H9 (cell line): ENCODE data around the gene CCDC116. TPM values are rescaled to one million over a fixed set of nuclear protein-coding genes. Genes with fewer than 3 reads are reported as not detected.

ENCODE experiments used
- DNase-seq: peaks from one replicate; pipeline ENCODE4 v3.0.0-alpha.2; 2017
- H2AFZ ChIP-seq: one replicate; pipeline ENCODE4 v1.6.1; 2013; ENCODE audit warnings: mild to moderate bottlenecking, low read length, control low read depth, moderate library complexity
- H2AK5ac ChIP-seq: 2 replicates; pipeline ENCODE4 v1.6.1; 2013; ENCODE audit warnings: low read length, control low read depth, mixed read lengths; ENCODE audit not compliant: insufficient read length
- H2BK120ac ChIP-seq: one replicate; pipeline ENCODE4 v1.6.1; 2013; ENCODE audit warnings: low read depth, mild to moderate bottlenecking, low read length, control low read depth, inconsistent platforms; ENCODE audit not compliant: poor library complexity, severe bottlenecking
- H2BK12ac ChIP-seq: 2 replicates; pipeline ENCODE4 v1.6.1; 2013; ENCODE audit warnings: low read length, control low read depth, mixed read lengths, low read depth; ENCODE audit not compliant: insufficient read length
- H2BK15ac ChIP-seq: 2 replicates; pipeline ENCODE4 v1.6.1; 2013; ENCODE audit warnings: low read depth, low read length, control low read depth
- H2BK20ac ChIP-seq: one replicate; pipeline ENCODE4 v1.6.1; 2013; ENCODE audit warnings: low read depth, mild to moderate bottlenecking, low read length, control low read depth, inconsistent platforms; ENCODE audit not compliant: poor library complexity, severe bottlenecking
- H2BK5ac ChIP-seq: 2 replicates; pipeline ENCODE4 v1.6.1; 2013; ENCODE audit warnings: low read length, control low read depth, mixed read lengths; ENCODE audit not compliant: insufficient read length
- H3K14ac ChIP-seq: 2 replicates; pipeline ENCODE4 v1.6.1; 2013; ENCODE audit warnings: low read length, control low read depth; ENCODE audit not compliant: insufficient read depth
- H3K18ac ChIP-seq: 2 replicates; pipeline ENCODE4 v1.6.1; 2013; ENCODE audit warnings: low read depth, mild to moderate bottlenecking, mixed read lengths, low read length, control low read depth; ENCODE audit not compliant: insufficient read length
- H3K23ac ChIP-seq: 2 replicates; pipeline ENCODE4 v1.6.1; 2013; ENCODE audit warnings: low read length, control low read depth, mixed read lengths, low read depth; ENCODE audit not compliant: insufficient read length
- H3K23me2 ChIP-seq: 2 replicates; pipeline ENCODE4 v1.6.1; 2013; ENCODE audit warnings: low read depth, mild to moderate bottlenecking, mixed read lengths, low read length, control low read depth; ENCODE audit not compliant: insufficient read length, poor library complexity, severe bottlenecking
- H3K27ac ChIP-seq: 2 replicates; pipeline ENCODE4 v1.5.1; 2013; ENCODE audit warnings: low read length, control low read depth, mixed read lengths, low read depth; ENCODE audit not compliant: insufficient read length
- H3K27me3 ChIP-seq: 2 replicates; pipeline ENCODE4 v1.6.1; 2013; ENCODE audit warnings: low read length, control low read depth, inconsistent platforms; ENCODE audit not compliant: insufficient read depth
- H3K4ac ChIP-seq: 2 replicates; pipeline ENCODE4 v1.6.1; 2013; ENCODE audit warnings: low read depth, mild to moderate bottlenecking, control low read depth, inconsistent platforms, low read length, moderate library complexity
- H3K4me1 ChIP-seq: 2 replicates; pipeline ENCODE4 v1.6.1; 2013; ENCODE audit warnings: low read length, control low read depth, inconsistent platforms; ENCODE audit not compliant: insufficient read depth
- H3K4me2 ChIP-seq: 2 replicates; pipeline ENCODE4 v1.6.1; 2013; ENCODE audit warnings: low read length, control low read depth, mixed read lengths; ENCODE audit not compliant: insufficient read length, insufficient read depth
- H3K56ac ChIP-seq: 2 replicates; pipeline ENCODE4 v1.6.1; 2013; ENCODE audit warnings: low read depth, mild to moderate bottlenecking, mixed read lengths, low read length, control low read depth; ENCODE audit not compliant: insufficient read length
- H3K79me1 ChIP-seq: 2 replicates; pipeline ENCODE4 v1.6.1; 2013; ENCODE audit warnings: low read depth, mild to moderate bottlenecking, moderate library complexity, low read length, control low read depth, inconsistent platforms; ENCODE audit not compliant: insufficient read depth, poor library complexity, severe bottlenecking
- H3K79me2 ChIP-seq: 2 replicates; pipeline ENCODE4 v1.6.1; 2013; ENCODE audit warnings: low read length, control low read depth, inconsistent platforms; ENCODE audit not compliant: insufficient read depth
- H3K9ac ChIP-seq: 2 replicates; pipeline ENCODE4 v1.6.1; 2013; ENCODE audit warnings: low read length, control low read depth, mixed read lengths; ENCODE audit not compliant: insufficient read length; ENCODE audit errors: extremely low read depth
- H3K9me3 ChIP-seq: one replicate; pipeline ENCODE4 v1.6.1; 2013; ENCODE audit warnings: low read depth, low read length, inconsistent platforms; ENCODE audit not compliant: control insufficient read depth
- H3T11ph ChIP-seq: one replicate; pipeline ENCODE4 v1.6.1; 2013; ENCODE audit warnings: mild to moderate bottlenecking, low read length, control low read depth, inconsistent platforms
- H4K20me1 ChIP-seq: one replicate; pipeline ENCODE4 v1.6.1; 2013; ENCODE audit not compliant: control insufficient read depth, insufficient read length, insufficient read depth
- H4K5ac ChIP-seq: 2 replicates; pipeline ENCODE4 v1.6.1; 2013; ENCODE audit warnings: low read depth, mild to moderate bottlenecking, mixed read lengths, low read length, control low read depth; ENCODE audit not compliant: insufficient read length
- H4K8ac ChIP-seq: replicated peaks from 2 replicates; pipeline ENCODE4 v1.6.1; 2013; ENCODE audit warnings: low read length, control low read depth, mixed read lengths, low read depth; ENCODE audit not compliant: insufficient read length
- H4K91ac ChIP-seq: 2 replicates; pipeline ENCODE4 v1.6.1; 2013; ENCODE audit warnings: low read depth, mild to moderate bottlenecking, moderate library complexity, mixed read lengths, low read length, control low read depth; ENCODE audit not compliant: insufficient read length
- H3K27ac Mint-ChIP-seq, 3 experiments: 2 replicates in 2 of 3; 3 replicates in 1 of 3; pipeline ENCODE4 v1.8.0; 2020 to 2021; ENCODE audit warnings: mixed read lengths in 3 of 3, mild to moderate bottlenecking in 1 of 3, moderate library complexity in 1 of 3
- H3K27me3 Mint-ChIP-seq: 2 replicates; pipeline ENCODE4 v1.8.0; 2021; ENCODE audit warnings: low read depth, mild to moderate bottlenecking, moderate library complexity, mixed read lengths
- H3K36me3 Mint-ChIP-seq, 3 experiments: 2 replicates in 2 of 3; 3 replicates in 1 of 3; pipeline ENCODE4 v1.8.0; 2020 to 2021; ENCODE audit warnings: low read depth in 3 of 3, mixed read lengths in 3 of 3; ENCODE audit not compliant: insufficient read depth in 1 of 3
- H3K4me1 Mint-ChIP-seq, 2 experiments: 2 replicates each; pipeline ENCODE4 v1.8.0; 2020; ENCODE audit warnings: mixed read lengths in 2 of 2
- H3K4me3 Mint-ChIP-seq, 2 experiments: 2 replicates in 1 of 2; 3 replicates in 1 of 2; pipeline ENCODE4 v1.8.0; 2020 to 2021; ENCODE audit warnings: mild to moderate bottlenecking in 2 of 2, mixed read lengths in 2 of 2, moderate library complexity in 1 of 2
- H3K9me3 Mint-ChIP-seq, 2 experiments: 2 replicates in 1 of 2; 3 replicates in 1 of 2; pipeline ENCODE4 v1.8.0; 2020; ENCODE audit warnings: mild to moderate bottlenecking in 2 of 2, mixed read lengths in 2 of 2, moderate library complexity in 1 of 2
- CTCF ChIP-seq: fragments of 200-600 bp; sonication (generic); conservative IDR thresholded peaks from 3 replicates; pipeline ENCODE4 v1.8.0; 2021; ENCODE audit warnings: antibody characterized with exemption, mild to moderate bottlenecking
- WGBS: extraction: QIAGEN DNeasy Blood & Tissue Kit; methylation state at CpG from one replicate; pipeline ENCODE4 v1.1.7; 2013; ENCODE audit warnings: missing lambda C conversion rate, low lambda C conversion rate, mixed read lengths; ENCODE audit not compliant: insufficient read length; ENCODE audit errors: extremely low coverage; 5-methylcytosine and 5-hydroxymethylcytosine counted together
- total RNA-seq: library from RNA; stranded (reverse); gene quantifications from 2 replicates; pipeline ENCODE4 v1.2.1, GENCODE V29; 2021

CCDC116 gene
- total RNA-seq, 1 experiment from 2014 or later, result 0.63 TPM

- H3K9me3 ChIP-seq, result no peaks in the 10 kb centered on the region
- no peak overlapping the region for H3K4me2 ChIP-seq
- H3K79me2 ChIP-seq, result peaks cover 48% of the 10 kb centered on the region; the same call in 1 of the 2 replicates
- H2BK120ac ChIP-seq, result no peak overlapping the region
- H3K9me3 Mint-ChIP-seq, result no peaks in the 10 kb centered on the region
- H3K18ac ChIP-seq, result no peak overlapping the region
- no peak overlapping the region for H3K14ac ChIP-seq
- H3K23ac ChIP-seq, result no peak overlapping the region
- H2BK5ac ChIP-seq, result no peak overlapping the region
- H2BK12ac ChIP-seq, result no peak overlapping the region
- H3K79me1 ChIP-seq, result peaks cover 11% of the 10 kb centered on the region
- peaks cover 34 to 48% (median 44%) of the 10 kb centered on the region in 3 experiments; a peak in 6 of 7 replicates for H3K36me3 Mint-ChIP-seq
- H3K27me3 Mint-ChIP-seq, result no peaks in the 10 kb centered on the region
- H3K27me3 ChIP-seq, result no peaks in the 10 kb centered on the region
- no peak overlapping the region for H3K9ac ChIP-seq
- H2AK5ac ChIP-seq, result no peak overlapping the region
- peaks cover 20 to 22% of the 10 kb centered on the region in 2 experiments for H3K4me1 Mint-ChIP-seq
- H3K23me2 ChIP-seq, result no peaks in the 10 kb centered on the region
- no peak overlapping the region for H2BK20ac ChIP-seq
- no peak for TF ChIP-seq CTCF
- H4K5ac ChIP-seq, result no peak overlapping the region
- no peak overlapping the region for H3K56ac ChIP-seq
- no peak overlapping the region for H3K27ac ChIP-seq
- no peak overlapping the region for H4K8ac ChIP-seq
- no peak overlapping the region for H4K91ac ChIP-seq
- H2BK15ac ChIP-seq, result no peak overlapping the region
- H3K27ac Mint-ChIP-seq, result no peak overlapping the region
- no peak overlapping the region for H3K4me3 Mint-ChIP-seq
- DNase-seq, result no peak
- no CpG with 5 or more reads among the region's 3 CpGs for WGBS
- H3K4me1 ChIP-seq, result no peaks in the 10 kb centered on the region
- H4K20me1 ChIP-seq, result peaks cover 2% of the 10 kb centered on the region
- no peak overlapping the region for H2AFZ ChIP-seq
- H3T11ph ChIP-seq, result no peak overlapping the region
- no peak overlapping the region for H3K4ac ChIP-seq
These were observed 40.1 kb upstream of the CCDC116 start for GRCh38 chr22:21592422-21592821.
